Colonic mucosa (tissue), 4 donors: Measurements from ENCODE around the gene SYTL5. TPM values are rescaled to one million over a fixed set of nuclear protein-coding genes. Genes with fewer than 3 reads are reported as not detected.

Experiments used
- DNase-seq: peaks from one replicate; pipeline ENCODE4 v3.0.0-alpha.2; 2020
- H3K27ac ChIP-seq: fragments of 200-600 bp; one replicate; pipeline ENCODE4 v1.8.0; 2021
- H3K27me3 ChIP-seq: fragments of 200-600 bp; one replicate; pipeline ENCODE4 v1.8.0; 2021
- H3K36me3 ChIP-seq: fragments of 200-600 bp; one replicate; pipeline ENCODE4 v1.8.0; 2021
- H3K4me1 ChIP-seq: fragments of 200-600 bp; one replicate; pipeline ENCODE4 v1.8.0; 2021; ENCODE audit warnings: mild to moderate bottlenecking
- H3K4me3 ChIP-seq: fragments of 200-600 bp; one replicate; pipeline ENCODE4 v1.8.0; 2021
- H3K9ac ChIP-seq, 2 donors: one replicate each; pipeline ENCODE4 v1.7.0; 2013; ENCODE audit warnings: control low read depth in 2 of 2, low read depth in 2 of 2, low read length in 2 of 2
- H3K9me3 ChIP-seq: fragments of 200-600 bp; one replicate; pipeline ENCODE4 v1.8.0; 2021
- CTCF ChIP-seq: fragments of 200-600 bp; IDR thresholded peaks from one replicate; pipeline ENCODE4 v1.8.0; 2022; ENCODE audit warnings: antibody characterized with exemption, mild to moderate bottlenecking
- intact Hi-C: fragments of 100-400 bp; cut with DNase I; formaldehyde crosslinking; loops from one replicate; pipeline ENCODE4 v1.14.1; 2022
- microRNA-seq: library from miRNA; unstranded; fragments of <30 nt; microRNA quantifications from one replicate; pipeline ENCODE4, GENCODE V29; 2019
- total RNA-seq, 2 donors: library from RNA; stranded (reverse); fragmentation: NEBNext Ultra II Directional in 1 of 2; extraction: Animal tissue kit (Norgen Biotek cat#: 25700) in 1 of 2; gene quantifications; one replicate each; pipeline ENCODE4 v1.2.1, GENCODE V29; 2021
- donor health status: healthy.
- donor health status: DM: no; HTN: no; CAD: no.
- donor health status: DM: no; HTN: no; CAD: no.

The SYTL5 gene
- total RNA-seq, 2 donors from 2014 or later = 5.4 to 7.1 TPM

- Histone ChIP-seq H3K4me3 (no peak overlapping the region), H3K9ac (no peak overlapping the region), H3K9me3 (no peaks in the 10 kb centered on the region), H3K27ac (no peak overlapping the region), H3K4me1 (no peaks in the 10 kb centered on the region), H3K36me3 (no peaks in the 10 kb centered on the region), H3K27me3 (no peaks in the 10 kb centered on the region)
- peak; percentile 70 for TF ChIP-seq CTCF
- intact Hi-C loops = loop anchor here (5.0 kb wide), 1 partner anchor 239 kb away; no protein-coding TSS in a partner anchor
- peak; percentile 49 for DNase-seq
Observed at GRCh38 chrX:38166478-38167083, 160.2 kb downstream of the SYTL5 start.

- DNase-seq = no peak
- Histone ChIP-seq H3K27ac (no peak overlapping the region), H3K9me3 (no peaks in the 10 kb centered on the region), H3K36me3 (no peaks in the 10 kb centered on the region), H3K9ac (no peak overlapping the region), H3K4me3 (no peak overlapping the region), H3K27me3 (no peaks in the 10 kb centered on the region), H3K4me1 (no peaks in the 10 kb centered on the region)
- TF ChIP-seq CTCF = no peak
- intact Hi-C loops = loop anchor here (5.0 kb wide), 1 partner anchor 413 kb away; no protein-coding TSS in a partner anchor
Observed at GRCh38 chrX:38170556-38170955, 164.2 kb downstream of the SYTL5 start.

- Histone ChIP-seq H3K4me3 (no peak overlapping the region), H3K9ac (no peak overlapping the region), H3K27ac (no peak overlapping the region), H3K9me3 (no peaks in the 10 kb centered on the region), H3K36me3 (no peaks in the 10 kb centered on the region), H3K27me3 (no peaks in the 10 kb centered on the region), H3K4me1 (no peaks in the 10 kb centered on the region)
- intact Hi-C loops = loop anchor here (5.0 kb wide), 1 partner anchor 415 kb away; no protein-coding TSS in a partner anchor
- DNase-seq = no peak
- TF ChIP-seq CTCF = no peak
Observed at GRCh38 chrX:38172596-38172995, 166.2 kb downstream of the SYTL5 start.

GRCh38 chrX:38175139-38175538, 168.8 kb downstream of the SYTL5 start:
- H3K27me3 ChIP-seq = no peaks in the 10 kb centered on the region
- DNase-seq = peak; percentile 30
- no peaks in the 10 kb centered on the region for H3K4me1 ChIP-seq
- no peaks in the 10 kb centered on the region for H3K9me3 ChIP-seq
- H3K4me3 ChIP-seq = no peak overlapping the region
- peak; percentile 38 for TF ChIP-seq CTCF
- no peaks in the 10 kb centered on the region for H3K36me3 ChIP-seq
- intact Hi-C loops = no loop called here
- no peak overlapping the region for H3K9ac ChIP-seq
- no peak overlapping the region for H3K27ac ChIP-seq

- no peak overlapping the region for H3K27ac ChIP-seq
- H3K4me1 ChIP-seq = no peaks in the 10 kb centered on the region
- no peak overlapping the region for H3K4me3 ChIP-seq
- no peak for DNase-seq
- no peaks in the 10 kb centered on the region for H3K27me3 ChIP-seq
- no peak for TF ChIP-seq CTCF
- intact Hi-C loops = no loop called here
- no peaks in the 10 kb centered on the region for H3K36me3 ChIP-seq
- H3K9me3 ChIP-seq = no peaks in the 10 kb centered on the region
- no peak overlapping the region for H3K9ac ChIP-seq
Observed at GRCh38 chrX:38178396-38178795, 172.0 kb downstream of the SYTL5 start.

Small RNA genes lying within 50 kb of the gene (microRNA-seq; reads per million reads assigned to microRNA genes)
- not detected for gene MIR548AJ2

Other genes with a start within 250 kb of the SYTL5 start
- 10 to 100 TPM in 1 of 2 donors, 1 to 10 TPM in 1; 7.7 to 18.6 TPM for gene CYBB, start 226.5 kb upstream of the SYTL5 start, total RNA-seq
- 10 to 100 TPM; 17.2 to 22.2 TPM for gene DYNLT3, start 159.0 kb upstream of the SYTL5 start, total RNA-seq
- gene SRPX, start 214.3 kb downstream of the SYTL5 start, total RNA-seq = 10 to 100 TPM in 1 of 2 donors, 1 to 10 TPM in 1; 7.6 to 15.9 TPM